ENCODE results near the gene SHISA9.

SHISA9 gene

DNA sequence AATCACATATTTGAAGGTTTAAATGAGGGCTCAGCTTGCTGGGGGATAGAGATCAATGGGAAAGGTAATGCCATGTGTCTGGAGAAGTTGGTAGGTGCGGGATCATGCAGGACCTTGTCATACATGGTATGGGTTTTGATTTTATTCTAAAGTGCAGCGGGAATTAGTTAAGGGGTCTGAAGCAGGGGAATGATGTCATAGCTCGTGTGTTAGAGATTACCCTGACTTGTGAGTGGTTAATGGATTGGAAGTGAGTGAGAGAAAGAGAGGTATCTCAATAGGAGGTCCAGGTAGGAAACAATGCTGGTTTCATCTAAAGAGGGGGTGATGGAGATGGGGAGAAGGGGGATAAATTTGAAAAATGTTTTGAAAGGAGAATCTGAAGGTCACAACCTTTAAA is 280.0 kb downstream of the SHISA9 start:
- DNase-seq (ENCODE audit: low read depth), result no peak

DNA sequence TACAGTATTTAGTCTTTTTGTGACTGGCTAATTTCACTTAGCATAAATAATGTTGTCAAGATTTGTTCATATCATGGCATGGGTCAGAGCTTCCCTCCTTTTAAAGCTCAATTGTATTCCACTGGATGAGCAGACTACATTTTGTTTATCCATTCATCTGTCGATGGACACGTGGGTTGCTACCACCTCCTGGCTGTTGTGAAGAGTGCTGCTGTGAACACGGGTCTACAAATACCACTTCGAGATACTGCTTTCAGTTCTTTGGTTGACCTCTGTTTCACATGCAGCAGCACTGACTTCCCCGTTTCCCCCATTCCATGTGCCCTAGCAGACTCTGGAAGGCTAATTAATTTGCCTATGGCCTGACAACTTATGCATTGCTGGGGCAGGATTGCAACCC is 285.4 kb downstream of the SHISA9 start:
- DNase-seq (ENCODE audit: low read depth), result no peak

DNA sequence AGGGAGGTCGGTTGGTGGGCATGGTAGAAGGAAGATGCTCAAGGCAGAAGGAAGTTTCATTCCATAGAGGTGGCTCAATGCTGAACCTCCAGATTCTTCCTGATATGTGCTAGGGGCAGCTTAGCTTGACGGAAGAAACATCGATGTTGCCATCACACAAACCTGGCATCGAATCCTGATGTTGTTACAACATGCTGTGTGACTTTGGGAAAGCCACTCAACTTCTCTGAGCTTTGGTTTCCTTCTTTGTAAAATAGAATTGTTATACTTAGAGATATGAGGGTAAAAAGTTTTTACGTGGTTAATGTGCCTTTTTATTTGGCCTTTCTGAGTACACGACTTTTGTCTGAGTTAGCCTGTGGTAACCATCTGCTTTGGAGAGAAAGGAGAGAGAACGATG is 287.9 kb downstream of the SHISA9 start:
- DNase-seq (ENCODE audit: low read depth), result no peak

- DNase-seq (ENCODE audit: low read depth), result no peak
Observed at GRCh38 chr16:13193721-13194120, 292.3 kb downstream of the SHISA9 start.

GRCh38 chr16:13194766-13195165 is 293.4 kb downstream of the SHISA9 start:
- DNase-seq (ENCODE audit: low read depth), result no peak

- DNase-seq (ENCODE audit: low read depth), result no peak
Observed at GRCh38 chr16:13203725-13204124, 302.3 kb downstream of the SHISA9 start.

DNA sequence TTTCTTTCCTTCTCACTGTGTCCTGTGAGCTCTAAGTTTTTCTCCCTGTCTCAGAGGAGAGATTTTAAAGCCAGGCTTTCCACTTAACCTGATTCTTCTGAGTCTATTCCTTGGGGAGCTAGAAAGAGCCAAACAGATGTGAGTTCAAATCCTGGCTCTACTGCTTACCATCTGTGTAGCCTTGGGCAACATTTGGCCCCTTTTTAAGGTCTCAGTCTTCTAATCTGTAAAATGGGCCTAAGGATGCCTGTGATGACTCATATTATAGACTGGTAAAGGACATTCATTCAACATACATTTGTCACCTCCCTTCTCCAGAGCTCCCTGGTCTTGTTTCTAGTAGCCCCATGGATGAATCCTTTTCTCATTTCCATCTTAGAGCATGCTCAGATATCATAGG is 304.0 kb downstream of the SHISA9 start:
- DNase-seq (ENCODE audit: low read depth), result no peak

DNA sequence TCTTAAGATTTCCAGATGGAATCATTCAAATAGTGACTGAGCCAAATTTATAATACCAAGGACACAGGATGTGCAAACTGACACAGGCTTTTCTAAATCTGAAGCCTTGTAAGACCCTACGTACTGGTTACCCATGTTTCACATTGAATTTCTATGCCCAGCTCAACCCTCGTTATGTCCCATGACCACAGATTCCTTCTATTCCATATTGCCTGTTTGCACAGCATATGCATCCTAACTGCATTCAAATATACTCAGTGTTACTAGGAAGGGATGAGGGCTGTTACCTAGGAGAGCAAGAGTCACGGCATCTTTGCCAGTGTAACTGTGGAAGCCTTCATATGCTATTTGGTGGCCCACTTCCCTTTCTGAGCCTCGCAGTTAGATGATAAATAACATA is 305.2 kb downstream of the SHISA9 start:
- no peak for DNase-seq (ENCODE audit: low read depth)

- no peak for DNase-seq (ENCODE audit: low read depth)
Observed at GRCh38 chr16:13207151-13207550, 305.8 kb downstream of the SHISA9 start.

DNA sequence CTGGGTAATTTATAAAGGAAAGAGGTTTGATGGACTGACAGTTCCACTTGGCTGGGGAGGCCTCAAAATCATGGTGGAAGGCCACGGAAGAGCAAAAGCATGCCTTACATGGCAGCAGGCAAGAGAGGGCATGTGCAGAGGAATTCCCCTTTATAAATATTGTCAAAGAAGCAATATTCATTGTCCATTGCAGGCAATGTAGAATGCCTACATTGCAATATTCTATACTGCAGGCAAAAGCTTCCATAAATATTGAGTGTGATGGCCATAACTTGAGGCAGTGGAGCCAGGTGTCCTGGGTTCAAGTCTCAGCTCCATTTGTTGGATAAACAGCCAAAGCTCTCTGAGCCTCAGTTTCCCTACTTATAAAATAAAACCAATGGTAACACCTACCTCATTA is 322.3 kb downstream of the SHISA9 start:
- DNase-seq (ENCODE audit: low read depth), result no peak

GRCh38 chr16:13229039-13229438 is 327.6 kb downstream of the SHISA9 start:
- no peak for DNase-seq (ENCODE audit: low read depth)

DNA sequence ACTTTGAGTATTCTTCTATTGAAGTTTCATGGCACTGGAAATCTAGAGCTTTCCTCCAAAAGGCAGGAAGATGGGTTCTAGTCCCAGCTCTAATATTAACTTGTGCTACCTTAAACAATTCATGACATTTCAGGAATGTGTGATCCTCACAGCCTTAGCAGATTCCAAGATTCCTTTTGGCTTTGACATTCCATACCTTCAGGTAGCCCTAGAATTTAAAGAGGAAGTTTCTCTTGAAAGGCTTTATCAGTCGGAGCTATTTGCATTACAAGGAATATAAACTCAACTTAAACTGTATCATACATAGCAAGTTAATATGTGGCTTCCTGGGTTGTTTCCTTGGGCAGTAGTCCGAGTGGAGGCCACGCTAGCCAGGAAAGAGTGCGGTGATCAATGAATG is 330.0 kb downstream of the SHISA9 start:
- no peak for DNase-seq (ENCODE audit: low read depth)

DNA sequence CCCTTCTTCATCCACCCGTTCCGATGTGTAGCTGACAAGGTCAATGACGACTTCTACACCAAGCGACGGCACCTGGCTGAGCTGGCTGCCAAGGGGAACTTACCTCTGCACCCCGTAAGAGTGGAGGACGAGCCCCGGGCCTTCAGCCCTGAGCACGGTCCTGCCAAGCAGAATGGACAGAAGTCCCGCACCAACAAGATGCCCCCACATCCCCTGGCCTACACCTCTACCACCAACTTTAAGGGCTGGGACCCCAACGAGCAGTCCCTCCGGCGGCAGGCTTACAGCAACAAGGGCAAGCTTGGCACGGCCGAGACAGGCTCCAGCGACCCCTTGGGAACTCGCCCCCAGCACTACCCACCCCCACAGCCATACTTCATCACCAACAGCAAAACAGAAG is 333.6 kb downstream of the SHISA9 start:
- DNase-seq (ENCODE audit: low read depth), result no peak

DNA sequence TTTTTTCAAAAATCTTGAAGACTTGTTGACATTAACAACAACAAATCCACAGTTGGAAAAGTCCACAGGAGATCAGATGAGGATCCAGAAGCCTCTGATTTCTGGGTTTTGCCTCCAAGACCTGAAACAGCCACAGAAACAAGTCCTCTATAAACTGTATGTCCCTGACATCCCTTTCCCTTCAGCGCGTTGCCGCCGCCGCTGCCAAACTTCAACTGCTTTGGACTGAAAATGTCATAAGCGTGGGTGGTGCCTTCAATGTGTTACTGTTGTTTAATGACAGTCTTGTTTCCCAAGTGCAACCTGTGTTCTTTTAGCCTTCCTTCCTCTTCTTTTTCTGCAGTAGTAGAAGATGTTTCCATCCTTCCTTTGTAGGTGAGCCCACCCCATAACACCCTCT is 334.9 kb downstream of the SHISA9 start:
- no peak for DNase-seq (ENCODE audit: low read depth)

GRCh38 chr16:13238182-13238581 is 336.8 kb downstream of the SHISA9 start:
- DNase-seq (ENCODE audit: low read depth), result no peak

- no peak for DNase-seq (ENCODE audit: low read depth)
Observed at GRCh38 chr16:13242201-13242600, 340.8 kb downstream of the SHISA9 start.

DNA sequence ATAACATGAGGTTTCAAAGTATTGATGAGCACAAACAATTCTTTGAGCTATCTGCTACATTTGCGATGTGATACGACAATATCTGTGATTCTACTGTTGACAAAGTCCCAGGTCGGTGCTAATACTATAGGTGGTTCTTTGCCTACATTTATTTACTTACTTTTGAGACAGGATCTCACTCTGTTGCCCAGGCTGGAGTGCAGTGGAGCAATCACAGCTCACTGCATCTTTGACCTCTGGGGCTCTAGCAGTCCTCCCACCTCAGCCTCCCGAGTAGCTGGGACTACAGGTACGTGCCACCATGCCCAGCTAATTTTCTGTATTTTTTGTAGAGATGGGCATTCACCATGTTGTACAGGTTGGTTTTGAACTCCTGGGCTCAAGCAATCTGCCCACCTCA is 343.4 kb downstream of the SHISA9 start:
- no peak for DNase-seq (ENCODE audit: low read depth)

GRCh38 chr16:13245713-13246377 is 344.4 kb downstream of the SHISA9 start:
- DNase-seq (ENCODE audit: low read depth), result no peak

GRCh38 chr16:13254998-13255614 is 353.7 kb downstream of the SHISA9 start:
- no peak for DNase-seq (ENCODE audit: low read depth)

- DNase-seq (ENCODE audit: low read depth), result no peak
Observed at GRCh38 chr16:13262270-13263090, 361.1 kb downstream of the SHISA9 start.

DNA sequence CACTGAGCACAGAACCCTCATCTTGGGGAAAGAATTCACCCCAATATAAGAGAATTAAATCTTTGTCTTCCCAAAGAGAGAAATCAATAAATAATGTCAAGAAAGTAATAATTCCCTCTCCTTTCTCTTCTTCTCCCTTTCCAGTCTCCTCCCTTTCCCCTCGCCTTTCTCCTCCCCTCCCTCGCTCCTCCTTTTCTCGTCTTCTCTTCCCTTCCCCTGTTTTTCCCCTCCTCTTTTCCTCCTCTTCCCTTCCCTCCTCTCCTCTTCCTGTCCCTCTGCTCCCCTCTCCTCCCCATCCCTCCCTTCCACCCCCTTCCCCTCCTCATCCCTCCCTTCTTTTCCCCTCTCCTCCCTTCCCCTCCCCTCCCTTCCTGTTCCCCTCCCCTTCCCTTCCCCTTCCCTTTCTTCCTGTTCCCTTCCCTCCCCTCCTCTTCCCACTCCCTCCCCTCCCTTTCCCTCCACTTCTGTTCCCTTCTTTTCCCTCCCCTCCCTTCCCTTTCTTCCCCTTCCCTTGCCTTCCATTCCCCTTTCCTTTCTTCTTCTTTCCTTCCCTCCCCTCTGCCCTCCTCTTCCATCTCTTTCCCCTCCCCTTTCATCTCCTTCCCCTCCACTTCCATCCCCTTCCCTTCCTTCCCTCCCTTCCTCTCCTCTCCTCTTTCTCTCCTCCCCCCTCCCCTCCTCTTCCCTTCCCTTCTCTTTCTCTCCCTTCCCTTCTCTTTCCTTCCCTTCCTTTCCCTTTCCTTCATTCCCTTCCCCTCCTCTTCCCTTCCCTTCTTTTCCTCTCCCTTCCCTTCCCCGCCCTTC is 363.6 kb downstream of the SHISA9 start:
- no peak for DNase-seq (ENCODE audit: low read depth)

DNA sequence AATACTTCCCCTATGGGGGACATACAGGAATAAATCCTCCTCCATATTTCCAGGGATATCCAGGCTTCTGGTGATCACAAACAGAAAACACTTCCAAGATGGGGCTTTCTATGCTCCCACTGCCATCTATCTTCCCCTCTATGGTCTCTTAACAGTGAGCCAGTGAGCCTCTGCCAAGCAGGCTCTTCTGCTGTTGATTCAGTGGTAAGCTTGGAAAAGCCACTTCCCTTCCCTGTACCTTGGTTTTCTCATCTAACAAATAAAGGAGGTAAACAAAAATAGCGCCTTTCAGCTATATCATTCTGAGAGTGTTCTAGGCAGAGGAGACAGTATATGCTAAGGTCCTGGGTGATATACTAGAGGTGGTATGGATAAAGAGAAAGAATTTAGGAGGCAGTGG is 368.0 kb downstream of the SHISA9 start:
- DNase-seq (ENCODE audit: low read depth), result no peak

Data from activated T-helper 1 cell treated with Interleukin-2 at 50 U/mL for 16 hours (primary cell).